Cardiac fibroblast (primary cell): ENCODE data around the gene PLA2G3.
"Not testable (repeated sequence)": the region's sequence is repeated elsewhere in the genome, so short reads cannot be mapped to it uniquely, and the experiment has no call there.

ENCODE experiments used
- DNase-seq, 2 donors: peaks; one replicate each; pipeline versions ENCODE4 v3.0.0 to v3.0.0-alpha.2; 2010; ENCODE audit warnings: low read depth in 2 of 2
- H3K4me3 ChIP-seq, 2 donors: replicated peaks in 1 of 2; 1 replicate in 1 of 2; 2 replicates in 1 of 2; pipeline ENCODE4 v1.5.1; 2011; ENCODE audit warnings: low read depth in 2 of 2, low read length in 2 of 2, mild to moderate bottlenecking in 2 of 2, moderate library complexity in 1 of 2
- TF ChIP-seq, protein P1 (sequence below): IDR thresholded peaks from one replicate; pipeline ENCODE4 v1.5.1; 2011; ENCODE audit warnings: low read depth, mild to moderate bottlenecking, low read length, inconsistent platforms

Gene PLA2G3

GRCh38 chr22:31097941-31098631 is 42.2 kb downstream of the PLA2G3 start:
- TF ChIP-seq, protein P1, sequence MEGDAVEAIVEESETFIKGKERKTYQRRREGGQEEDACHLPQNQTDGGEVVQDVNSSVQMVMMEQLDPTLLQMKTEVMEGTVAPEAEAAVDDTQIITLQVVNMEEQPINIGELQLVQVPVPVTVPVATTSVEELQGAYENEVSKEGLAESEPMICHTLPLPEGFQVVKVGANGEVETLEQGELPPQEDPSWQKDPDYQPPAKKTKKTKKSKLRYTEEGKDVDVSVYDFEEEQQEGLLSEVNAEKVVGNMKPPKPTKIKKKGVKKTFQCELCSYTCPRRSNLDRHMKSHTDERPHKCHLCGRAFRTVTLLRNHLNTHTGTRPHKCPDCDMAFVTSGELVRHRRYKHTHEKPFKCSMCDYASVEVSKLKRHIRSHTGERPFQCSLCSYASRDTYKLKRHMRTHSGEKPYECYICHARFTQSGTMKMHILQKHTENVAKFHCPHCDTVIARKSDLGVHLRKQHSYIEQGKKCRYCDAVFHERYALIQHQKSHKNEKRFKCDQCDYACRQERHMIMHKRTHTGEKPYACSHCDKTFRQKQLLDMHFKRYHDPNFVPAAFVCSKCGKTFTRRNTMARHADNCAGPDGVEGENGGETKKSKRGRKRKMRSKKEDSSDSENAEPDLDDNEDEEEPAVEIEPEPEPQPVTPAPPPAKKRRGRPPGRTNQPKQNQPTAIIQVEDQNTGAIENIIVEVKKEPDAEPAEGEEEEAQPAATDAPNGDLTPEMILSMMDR: no peak
- DNase-seq: no peak

DNA sequence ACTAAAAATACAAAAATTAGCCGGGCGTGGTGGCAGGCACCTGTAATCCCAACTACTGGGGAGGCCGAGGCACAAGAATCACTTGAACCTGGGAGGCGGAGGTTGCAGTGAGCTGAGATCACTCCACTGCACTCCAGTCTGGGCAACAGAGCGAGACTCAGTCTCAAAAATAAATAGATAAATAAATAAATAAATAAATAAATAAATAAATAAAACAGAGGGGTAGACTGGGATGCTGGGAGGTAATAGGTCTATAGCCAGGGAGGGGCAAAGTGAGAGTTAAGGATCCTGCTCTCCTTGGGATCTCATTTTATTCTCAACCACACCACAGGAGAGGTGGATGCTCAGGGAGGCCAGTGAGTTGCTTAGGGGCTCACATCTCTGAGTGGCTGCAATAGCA is 42.8 kb downstream of the PLA2G3 start:
- H3K4me3 ChIP-seq, DNase-seq: not testable (repeated sequence)

More at GRCh38 chr22:31097941-31098631, 42.2 kb downstream of the PLA2G3 start:
- no peak overlapping the region for H3K4me3 ChIP-seq

DNA sequence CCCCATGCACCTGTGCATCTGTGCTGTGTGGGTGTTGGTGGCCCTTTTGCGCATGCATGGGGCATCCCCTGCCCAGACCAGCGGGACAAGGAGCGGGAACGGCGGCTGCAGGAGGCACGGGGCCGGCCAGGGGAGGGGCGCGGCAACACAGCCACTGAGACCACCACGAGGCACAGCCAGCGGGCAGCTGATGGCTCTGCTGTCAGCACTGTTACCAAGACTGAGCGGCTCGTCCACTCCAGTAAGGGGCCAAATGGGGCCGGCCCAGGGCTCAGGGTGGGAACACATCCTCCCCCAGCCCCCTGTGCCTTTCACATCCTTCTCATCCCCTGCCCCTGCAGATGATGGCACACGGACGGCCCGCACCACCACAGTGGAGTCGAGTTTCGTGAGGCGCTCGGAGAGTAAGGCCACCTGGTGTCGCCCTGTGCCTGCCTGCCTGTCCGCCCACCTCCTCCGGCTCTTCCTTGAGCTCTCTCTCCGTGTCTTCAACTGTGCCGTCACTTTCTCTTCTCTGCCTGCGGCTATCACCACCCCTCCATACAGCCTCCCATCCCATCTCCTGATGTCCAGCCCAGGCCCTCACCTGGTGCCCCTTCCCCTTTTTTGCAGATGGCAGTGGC is 43.5 kb downstream of the PLA2G3 start:
- TF ChIP-seq, protein P1: no peak
- no peak for DNase-seq
- H3K4me3 ChIP-seq: no peak overlapping the region

DNA sequence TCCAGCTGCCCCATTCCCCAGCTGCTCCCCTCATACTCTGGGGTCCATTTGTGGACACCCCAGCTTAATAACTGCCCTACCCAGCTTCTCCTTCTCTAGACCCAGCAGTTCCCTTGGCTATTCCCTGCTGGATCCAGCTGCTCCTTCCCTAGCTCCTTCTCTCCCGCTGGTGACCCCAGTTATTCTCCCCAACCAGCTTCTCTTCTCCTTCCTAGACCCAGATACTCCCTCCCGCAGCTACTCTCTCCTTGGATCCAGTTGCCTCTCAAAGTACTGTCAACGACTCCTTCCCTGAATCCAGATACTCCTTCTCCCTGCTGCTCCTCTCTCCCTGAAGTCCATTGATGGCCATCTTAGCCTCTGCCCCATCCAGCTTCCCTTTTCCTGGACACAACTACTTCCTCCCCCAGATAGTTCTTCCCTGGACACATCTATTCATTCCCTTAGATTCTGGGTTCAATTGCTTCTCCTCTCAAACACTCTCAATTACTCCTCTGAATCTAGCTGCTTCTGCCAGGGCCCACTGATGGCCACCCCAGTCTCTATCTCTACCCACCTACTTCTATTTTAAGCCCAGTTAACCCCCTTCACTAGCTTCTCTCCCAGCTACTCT is 44.6 kb downstream of the PLA2G3 start:
- no peak for DNase-seq
- H3K4me3 ChIP-seq: no peak overlapping the region
- TF ChIP-seq, protein P1: no peak

GRCh38 chr22:31094741-31095140 is 45.6 kb downstream of the PLA2G3 start:
- H3K4me3 ChIP-seq: no peak overlapping the region
- TF ChIP-seq, protein P1: no peak
- no peak for DNase-seq

DNA sequence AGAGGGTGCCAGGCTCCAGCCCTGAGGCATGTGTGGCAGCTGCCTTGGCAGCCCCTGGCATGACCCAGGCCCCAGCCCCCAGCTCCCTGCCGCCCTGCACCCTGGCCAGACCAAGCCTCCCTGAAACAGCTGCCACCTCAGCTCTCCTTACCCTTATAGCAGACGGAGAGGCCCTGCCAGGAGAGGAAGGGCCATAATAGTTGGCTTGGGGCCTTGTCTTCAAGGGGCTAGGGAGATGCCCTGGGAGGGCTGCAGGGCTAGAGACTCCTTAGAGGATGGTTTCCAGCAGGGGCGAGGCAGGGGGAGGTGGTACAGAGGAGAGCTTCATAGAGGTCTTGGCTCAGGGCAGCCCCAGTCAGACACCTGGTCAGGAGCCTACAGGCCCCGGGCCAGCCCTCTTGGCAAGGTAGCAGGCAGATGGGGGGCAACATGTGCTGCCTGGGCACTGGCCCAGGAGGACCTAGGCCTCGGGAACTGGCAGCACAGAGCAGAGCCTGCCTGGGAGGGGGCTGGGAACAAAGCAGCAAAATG is 46.2 kb downstream of the PLA2G3 start:
- TF ChIP-seq, protein P1: no peak
- no peak overlapping the region for H3K4me3 ChIP-seq
- no peak for DNase-seq

DNA sequence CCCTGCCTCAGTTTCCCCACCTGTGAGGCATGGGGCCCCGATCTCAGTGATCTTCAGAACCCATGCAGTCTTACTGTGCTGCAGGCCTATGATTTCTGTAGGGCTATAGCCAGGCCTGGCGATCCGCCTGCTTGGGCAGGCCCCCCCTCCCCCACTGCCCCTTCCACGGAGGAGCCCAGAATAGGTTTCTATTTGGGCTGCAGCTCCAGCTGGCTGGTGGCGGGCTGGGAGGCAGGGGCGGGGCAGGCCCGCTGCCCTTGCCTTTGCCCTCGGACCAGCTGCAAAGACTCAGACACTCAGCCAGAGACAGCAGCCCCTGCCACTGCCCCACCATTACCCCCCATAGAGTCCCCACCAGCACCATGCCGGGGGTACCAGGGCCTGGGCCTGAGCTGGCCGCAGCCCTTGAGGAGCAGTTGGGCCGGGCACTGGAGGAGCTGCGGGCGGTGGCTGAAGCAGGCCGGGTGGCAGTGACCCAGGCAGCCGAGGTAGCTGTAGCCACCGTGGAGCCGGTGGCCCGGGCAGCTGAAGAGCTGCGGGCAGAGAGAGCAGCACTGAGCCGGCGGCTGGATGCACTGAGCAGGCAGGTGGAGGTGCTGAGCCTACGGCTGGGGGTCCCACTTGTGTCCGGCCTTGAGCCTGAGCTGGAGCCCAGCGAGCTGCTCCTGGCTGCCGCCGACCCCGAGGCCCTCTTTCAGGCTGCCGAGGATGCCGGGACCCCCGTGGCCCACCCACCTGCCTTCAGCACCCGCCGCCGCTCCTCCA is 47.0 kb downstream of the PLA2G3 start:
- TF ChIP-seq, protein P1: no peak
- no peak for DNase-seq
- no peak overlapping the region for H3K4me3 ChIP-seq
